Jurkat, Clone E6-1 (cell line): ENCODE measurements around the gene SASH1.

Experiments used
- DNase-seq: peaks from one replicate; pipeline ENCODE4 v3.0.0-alpha.2; 2011; ENCODE audit warnings: low read depth, low spot score
- H3K4me3 ChIP-seq: 2 replicates; pipeline ENCODE4 v1.5.1; 2011; ENCODE audit warnings: mild to moderate bottlenecking, low read length, control low read depth, moderate library complexity

Gene SASH1

GRCh38 chr6:148447521-148448230 lies 105.0 kb downstream of the SASH1 start:
- no peak overlapping the region for H3K4me3 ChIP-seq
- DNase-seq: no peak

- no peak overlapping the region for H3K4me3 ChIP-seq
- DNase-seq: no peak
Measured at GRCh38 chr6:148448369-148449012, 105.9 kb downstream of the SASH1 start.

GRCh38 chr6:148450866-148451265 lies 108.2 kb downstream of the SASH1 start:
- no peak overlapping the region for H3K4me3 ChIP-seq
- no peak for DNase-seq

- H3K4me3 ChIP-seq: no peak overlapping the region
- DNase-seq: peak; percentile 15
Measured at GRCh38 chr6:148451690-148452089, 109.1 kb downstream of the SASH1 start.

- no peak for DNase-seq
- H3K4me3 ChIP-seq: no peak overlapping the region
Measured at GRCh38 chr6:148452876-148453275, 110.2 kb downstream of the SASH1 start.

- H3K4me3 ChIP-seq: no peak overlapping the region
- DNase-seq: no peak
Measured at GRCh38 chr6:148453906-148454305, 111.3 kb downstream of the SASH1 start.

GRCh38 chr6:148455225-148455624 lies 112.6 kb downstream of the SASH1 start:
- DNase-seq: no peak
- H3K4me3 ChIP-seq: no peak overlapping the region

GRCh38 chr6:148455674-148456558 lies 113.3 kb downstream of the SASH1 start:
- H3K4me3 ChIP-seq: no peak overlapping the region
- DNase-seq: no peak

GRCh38 chr6:148457137-148457842 lies 114.7 kb downstream of the SASH1 start:
- DNase-seq: no peak
- no peak overlapping the region for H3K4me3 ChIP-seq

- no peak for DNase-seq
- H3K4me3 ChIP-seq: no peak overlapping the region
Measured at GRCh38 chr6:148457843-148458159, 115.2 kb downstream of the SASH1 start.

GRCh38 chr6:148459238-148459637 lies 116.6 kb downstream of the SASH1 start:
- H3K4me3 ChIP-seq: no peak overlapping the region
- no peak for DNase-seq

GRCh38 chr6:148460876-148461646 lies 118.4 kb downstream of the SASH1 start:
- no peak overlapping the region for H3K4me3 ChIP-seq
- no peak for DNase-seq

- no peak for DNase-seq
- no peak overlapping the region for H3K4me3 ChIP-seq
Measured at GRCh38 chr6:148461986-148462577, 119.4 kb downstream of the SASH1 start.

- no peak overlapping the region for H3K4me3 ChIP-seq
- no peak for DNase-seq
Measured at GRCh38 chr6:148463671-148464070, 121.0 kb downstream of the SASH1 start.

- DNase-seq: peak; percentile 55
- H3K4me3 ChIP-seq: no peak overlapping the region
Measured at GRCh38 chr6:148464319-148465010, 121.8 kb downstream of the SASH1 start.

- DNase-seq: no peak
- H3K4me3 ChIP-seq: no peak overlapping the region
Measured at GRCh38 chr6:148465011-148465335, 122.3 kb downstream of the SASH1 start.

- no peak overlapping the region for H3K4me3 ChIP-seq
- DNase-seq: no peak
Measured at GRCh38 chr6:148465670-148466069, 123.0 kb downstream of the SASH1 start.

- no peak overlapping the region for H3K4me3 ChIP-seq
- DNase-seq: no peak
Measured at GRCh38 chr6:148466158-148466557, 123.5 kb downstream of the SASH1 start.
